Measurements from ENCODE around the gene ATRX.
"Not testable (repeated sequence)": the region's sequence is repeated elsewhere in the genome, so short reads cannot be mapped to it uniquely, and the experiment has no call there.

Gene ATRX

GRCh38 chrX:77556276-77556675 lies 229.7 kb downstream of the ATRX start:
- no peak for DNase-seq (ENCODE audit: low read depth)
- TF ChIP-seq CTCF (IDR thresholded peaks at IDR 0.05; ENCODE audit: control insufficient read depth, insufficient read depth, low read depth, low read length, missing control alignments) = no peak
- H3K4me3 ChIP-seq (ENCODE audit: control insufficient read depth, low read depth, low read length) = no peak overlapping the region

GRCh38 chrX:77548751-77549150 lies 237.3 kb downstream of the ATRX start:
- no peak for TF ChIP-seq CTCF (IDR thresholded peaks at IDR 0.05; ENCODE audit: control insufficient read depth, insufficient read depth, low read depth, low read length, missing control alignments)
- no peak overlapping the region for H3K4me3 ChIP-seq (ENCODE audit: control insufficient read depth, low read depth, low read length)
- DNase-seq (ENCODE audit: low read depth) = no peak

GRCh38 chrX:77539778-77540177 lies 246.2 kb downstream of the ATRX start:
- H3K4me3 ChIP-seq (ENCODE audit: control insufficient read depth, low read depth, low read length); DNase-seq (ENCODE audit: low read depth): not testable (repeated sequence)

- not testable (repeated sequence) for H3K4me3 ChIP-seq (ENCODE audit: control insufficient read depth, low read depth, low read length); DNase-seq (ENCODE audit: low read depth)
Observed at GRCh38 chrX:77531261-77531660, 254.8 kb downstream of the ATRX start.

GRCh38 chrX:77528034-77528433 lies 258.0 kb downstream of the ATRX start:
- no peak for DNase-seq (ENCODE audit: low read depth)
- no peak for TF ChIP-seq CTCF (IDR thresholded peaks at IDR 0.05; ENCODE audit: control insufficient read depth, insufficient read depth, low read depth, low read length, missing control alignments)
- no peak overlapping the region for H3K4me3 ChIP-seq (ENCODE audit: control insufficient read depth, low read depth, low read length)

GRCh38 chrX:77527233-77528001 lies 258.6 kb downstream of the ATRX start:
- TF ChIP-seq CTCF (IDR thresholded peaks at IDR 0.05; ENCODE audit: control insufficient read depth, insufficient read depth, low read depth, low read length, missing control alignments) = no peak
- DNase-seq (ENCODE audit: low read depth) = no peak
- H3K4me3 ChIP-seq (ENCODE audit: control insufficient read depth, low read depth, low read length) = no peak overlapping the region

GRCh38 chrX:77519765-77520164 lies 266.3 kb downstream of the ATRX start:
- H3K4me3 ChIP-seq (ENCODE audit: control insufficient read depth, low read depth, low read length) = no peak overlapping the region
- no peak for TF ChIP-seq CTCF (IDR thresholded peaks at IDR 0.05; ENCODE audit: control insufficient read depth, insufficient read depth, low read depth, low read length, missing control alignments)
- DNase-seq (ENCODE audit: low read depth) = no peak

- no peak overlapping the region for H3K4me3 ChIP-seq (ENCODE audit: control insufficient read depth, low read depth, low read length)
- TF ChIP-seq CTCF (IDR thresholded peaks at IDR 0.05; ENCODE audit: control insufficient read depth, insufficient read depth, low read depth, low read length, missing control alignments) = no peak
- no peak for DNase-seq (ENCODE audit: low read depth)
Observed at GRCh38 chrX:77514177-77514576, 271.8 kb downstream of the ATRX start.
